Measurements from ENCODE around the gene ADAMTSL3.

- no peak for TF ChIP-seq NFIC (IDR thresholded peaks at IDR 0.05)
- no peak for TF ChIP-seq YY1 (IDR thresholded peaks at IDR 0.05; ENCODE audit: low read depth)
- TF ChIP-seq, protein P1, sequence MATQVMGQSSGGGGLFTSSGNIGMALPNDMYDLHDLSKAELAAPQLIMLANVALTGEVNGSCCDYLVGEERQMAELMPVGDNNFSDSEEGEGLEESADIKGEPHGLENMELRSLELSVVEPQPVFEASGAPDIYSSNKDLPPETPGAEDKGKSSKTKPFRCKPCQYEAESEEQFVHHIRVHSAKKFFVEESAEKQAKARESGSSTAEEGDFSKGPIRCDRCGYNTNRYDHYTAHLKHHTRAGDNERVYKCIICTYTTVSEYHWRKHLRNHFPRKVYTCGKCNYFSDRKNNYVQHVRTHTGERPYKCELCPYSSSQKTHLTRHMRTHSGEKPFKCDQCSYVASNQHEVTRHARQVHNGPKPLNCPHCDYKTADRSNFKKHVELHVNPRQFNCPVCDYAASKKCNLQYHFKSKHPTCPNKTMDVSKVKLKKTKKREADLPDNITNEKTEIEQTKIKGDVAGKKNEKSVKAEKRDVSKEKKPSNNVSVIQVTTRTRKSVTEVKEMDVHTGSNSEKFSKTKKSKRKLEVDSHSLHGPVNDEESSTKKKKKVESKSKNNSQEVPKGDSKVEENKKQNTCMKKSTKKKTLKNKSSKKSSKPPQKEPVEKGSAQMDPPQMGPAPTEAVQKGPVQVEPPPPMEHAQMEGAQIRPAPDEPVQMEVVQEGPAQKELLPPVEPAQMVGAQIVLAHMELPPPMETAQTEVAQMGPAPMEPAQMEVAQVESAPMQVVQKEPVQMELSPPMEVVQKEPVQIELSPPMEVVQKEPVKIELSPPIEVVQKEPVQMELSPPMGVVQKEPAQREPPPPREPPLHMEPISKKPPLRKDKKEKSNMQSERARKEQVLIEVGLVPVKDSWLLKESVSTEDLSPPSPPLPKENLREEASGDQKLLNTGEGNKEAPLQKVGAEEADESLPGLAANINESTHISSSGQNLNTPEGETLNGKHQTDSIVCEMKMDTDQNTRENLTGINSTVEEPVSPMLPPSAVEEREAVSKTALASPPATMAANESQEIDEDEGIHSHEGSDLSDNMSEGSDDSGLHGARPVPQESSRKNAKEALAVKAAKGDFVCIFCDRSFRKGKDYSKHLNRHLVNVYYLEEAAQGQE (IDR thresholded peaks at IDR 0.05; ENCODE audit: low read depth) = no peak
- no peak for TF ChIP-seq EP300 (IDR thresholded peaks at IDR 0.05; ENCODE audit: borderline replicate concordance)
- TF ChIP-seq TCF12 (IDR thresholded peaks at IDR 0.05; ENCODE audit: low read depth) = no peak
- TF ChIP-seq FOXM1 (IDR thresholded peaks at IDR 0.05; ENCODE audit: borderline replicate concordance, low read depth) = no peak
- TF ChIP-seq TEAD4 (IDR thresholded peaks at IDR 0.05) = no peak
- TF ChIP-seq, protein P2, sequence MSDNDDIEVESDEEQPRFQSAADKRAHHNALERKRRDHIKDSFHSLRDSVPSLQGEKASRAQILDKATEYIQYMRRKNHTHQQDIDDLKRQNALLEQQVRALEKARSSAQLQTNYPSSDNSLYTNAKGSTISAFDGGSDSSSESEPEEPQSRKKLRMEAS (IDR thresholded peaks at IDR 0.05) = no peak
- no peak for TF ChIP-seq RAD21 (IDR thresholded peaks at IDR 0.05; ENCODE audit: low read depth)
- TF ChIP-seq TAF1 (IDR thresholded peaks at IDR 0.05; ENCODE audit: low read depth) = no peak
- no peak for TF ChIP-seq CEBPB (IDR thresholded peaks at IDR 0.05)
- TF ChIP-seq EGR1 (IDR thresholded peaks at IDR 0.05) = no peak
- TF ChIP-seq CREB1 (IDR thresholded peaks at IDR 0.05; ENCODE audit: low read depth) = no peak
- TF ChIP-seq, protein P3, sequence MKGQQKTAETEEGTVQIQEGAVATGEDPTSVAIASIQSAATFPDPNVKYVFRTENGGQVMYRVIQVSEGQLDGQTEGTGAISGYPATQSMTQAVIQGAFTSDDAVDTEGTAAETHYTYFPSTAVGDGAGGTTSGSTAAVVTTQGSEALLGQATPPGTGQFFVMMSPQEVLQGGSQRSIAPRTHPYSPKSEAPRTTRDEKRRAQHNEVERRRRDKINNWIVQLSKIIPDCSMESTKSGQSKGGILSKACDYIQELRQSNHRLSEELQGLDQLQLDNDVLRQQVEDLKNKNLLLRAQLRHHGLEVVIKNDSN (IDR thresholded peaks at IDR 0.05) = no peak
Observed at GRCh38 chr15:83710452-83710851, 56.5 kb downstream of the ADAMTSL3 start.
